Osteoblast (primary cell): ENCODE measurements around the gene GRM6. TPM values are rescaled to one million over a fixed set of nuclear protein-coding genes. Genes with fewer than 3 reads are reported as not detected.

Experiments used
- DNase-seq: peaks from one replicate; pipeline ENCODE4 v3.0.0; 2011; ENCODE audit warnings: low spot score, mixed read lengths; ENCODE audit not compliant: insufficient read length; ENCODE audit errors: missing footprints
- H2AFZ ChIP-seq: 2 replicates; pipeline ENCODE4 v1.6.0; 2011; ENCODE audit warnings: mild to moderate bottlenecking, low read length
- H3K27ac ChIP-seq: 2 replicates; pipeline ENCODE4 v1.5.1; 2011; ENCODE audit warnings: mild to moderate bottlenecking, low read depth, low read length, moderate library complexity
- H3K27me3 ChIP-seq: 2 replicates; pipeline ENCODE4 v1.6.0; 2012; ENCODE audit warnings: mild to moderate bottlenecking, control low read depth, inconsistent platforms, low read length, moderate library complexity; ENCODE audit not compliant: insufficient read depth
- H3K36me3 ChIP-seq: 2 replicates; pipeline ENCODE4 v1.5.1; 2011; ENCODE audit warnings: mild to moderate bottlenecking, low read length, control low read depth, moderate library complexity; ENCODE audit not compliant: insufficient read depth
- H3K4me1 ChIP-seq: 2 replicates; pipeline ENCODE4 v1.5.1; 2011; ENCODE audit warnings: mild to moderate bottlenecking, low read length, control low read depth, moderate library complexity; ENCODE audit not compliant: insufficient read depth
- H3K4me2 ChIP-seq: 2 replicates; pipeline ENCODE4 v1.6.0; 2011; ENCODE audit warnings: mild to moderate bottlenecking, low read length; ENCODE audit not compliant: insufficient read depth
- H3K4me3 ChIP-seq: fragments of 200-600 bp; sonication (generic); 3 replicates; pipeline ENCODE4 v1.5.1; 2012; ENCODE audit warnings: mild to moderate bottlenecking, low read length, inconsistent platforms; ENCODE audit not compliant: insufficient read depth
- H3K79me2 ChIP-seq: 2 replicates; pipeline ENCODE4 v1.6.0; 2012; ENCODE audit warnings: mild to moderate bottlenecking, low read length, control low read depth, inconsistent platforms; ENCODE audit not compliant: insufficient read depth
- H3K9me3 ChIP-seq: 2 replicates; pipeline ENCODE4 v1.5.1; 2011; ENCODE audit warnings: low read depth, low read length, control low read depth
- H4K20me1 ChIP-seq: 2 replicates; pipeline ENCODE4 v1.6.0; 2012; ENCODE audit warnings: mild to moderate bottlenecking, low read length, control low read depth; ENCODE audit not compliant: insufficient read depth
- CTCF ChIP-seq: IDR thresholded peaks from 2 replicates; pipeline ENCODE4 v1.5.1; 2011; ENCODE audit warnings: mild to moderate bottlenecking, low read depth, low read length, moderate library complexity; ENCODE audit errors: extremely low read depth
- total RNA-seq: library from RNA; depleted of rRNA; stranded (reverse); fragments of >200 nt; gene quantifications from 2 replicates; pipeline ENCODE4 v1.2.3, GENCODE V29; 2012

GRM6 gene
- total RNA-seq, 1 donor, result not detected

GRCh38 chr5:178965465-178966055 lies 29.6 kb downstream of the GRM6 start:
- H2AFZ ChIP-seq, result no peak overlapping the region
- no peak overlapping the region for H3K4me2 ChIP-seq
- no peaks in the 10 kb centered on the region for H3K27me3 ChIP-seq
- H3K4me3 ChIP-seq, result no peak overlapping the region
- H4K20me1 ChIP-seq, result no peaks in the 10 kb centered on the region
- H3K9me3 ChIP-seq, result peaks cover 58% of the 10 kb centered on the region
- peaks cover 10% of the 10 kb centered on the region for H3K36me3 ChIP-seq
- DNase-seq, result no peak
- no peak overlapping the region for H3K27ac ChIP-seq
- no peaks in the 10 kb centered on the region for H3K79me2 ChIP-seq
- H3K4me1 ChIP-seq, result no peaks in the 10 kb centered on the region
- TF ChIP-seq CTCF, result no peak

- no peaks in the 10 kb centered on the region for H3K36me3 ChIP-seq
- H3K27me3 ChIP-seq, result no peaks in the 10 kb centered on the region
- H3K4me1 ChIP-seq, result no peaks in the 10 kb centered on the region
- H3K79me2 ChIP-seq, result no peaks in the 10 kb centered on the region
- H3K27ac ChIP-seq, result peak overlapping the region; percentile 41
- H4K20me1 ChIP-seq, result no peaks in the 10 kb centered on the region
- peaks cover 8% of the 10 kb centered on the region for H3K9me3 ChIP-seq
- TF ChIP-seq CTCF, result no peak
- H3K4me3 ChIP-seq, result peak overlapping the region; percentile 75
- peak; percentile 82 for DNase-seq
- H3K4me2 ChIP-seq, result peak overlapping the region; percentile 74
- peak overlapping the region; percentile 91 for H2AFZ ChIP-seq
These were observed 53.8 kb downstream of the GRM6 start for GRCh38 chr5:178941361-178941760.

- H3K9me3 ChIP-seq, result peaks cover 11% of the 10 kb centered on the region
- H3K36me3 ChIP-seq, result no peaks in the 10 kb centered on the region
- TF ChIP-seq CTCF, result no peak
- H4K20me1 ChIP-seq, result no peaks in the 10 kb centered on the region
- H3K4me2 ChIP-seq, result peak within 1 kb of the TSS; percentile 74
- no peaks in the 10 kb centered on the region for H3K27me3 ChIP-seq
- H3K79me2 ChIP-seq, result no peaks in the 10 kb centered on the region
- H3K4me3 ChIP-seq, result peak within 1 kb of the TSS; percentile 75
- DNase-seq, result peak; percentile 99
- H3K4me1 ChIP-seq, result no peaks in the 10 kb centered on the region
- H2AFZ ChIP-seq, result peak within 1 kb of the TSS; percentile 91
- H3K27ac ChIP-seq, result peak within 1 kb of the TSS; percentile 41
These were observed 54.4 kb downstream of the GRM6 start, which contains the start of gene ZNF454 for GRCh38 chr5:178940569-178941360. Gene ZNF454 (plus strand): TSS chr5:178941198. CDS start chr5:178942792, 1,594 bp downstream.
